A172 (cell line): ENCODE results near the gene DAPK3. TPM values are rescaled to one million over a fixed set of nuclear protein-coding genes. Genes with fewer than 3 reads are reported as not detected.
A peak's percentile ranks its signal among the peaks of the same experiment; 100 is the strongest.
"Not testable (repeated sequence)": the region's sequence is repeated elsewhere in the genome, so short reads cannot be mapped to it uniquely, and the experiment has no call there.

Experiments used
- DNase-seq: peaks from one replicate; pipeline ENCODE4 v3.0.0-alpha.2; 2015; ENCODE audit warnings: low spot score
- total RNA-seq: library from RNA; depleted of rRNA; stranded (reverse); fragments of >200 nt; shearing (Covaris generic); gene quantifications from 2 replicates; pipeline ENCODE4 v1.2.3, GENCODE V29; 2014

The DAPK3 gene
- total RNA-seq, 1 experiment from 2014 or later, result 65.9 TPM

- DNase-seq, result no peak
These were observed 8.4 kb upstream of the DAPK3 start for GRCh38 chr19:3979289-3979673.

- DNase-seq, result no peak
These were observed 7.2 kb upstream of the DAPK3 start for GRCh38 chr19:3978145-3978544.

- no peak for DNase-seq
These were observed 6.6 kb upstream of the DAPK3 start for GRCh38 chr19:3977242-3978143.

GRCh38 chr19:3976495-3977241, 5.8 kb upstream of the DAPK3 start:
- no peak for DNase-seq

GRCh38 chr19:3975637-3976087, 4.8 kb upstream of the DAPK3 start:
- DNase-seq, result no peak

GRCh38 chr19:3975144-3975543, 4.2 kb upstream of the DAPK3 start:
- DNase-seq, result no peak

GRCh38 chr19:3970313-3970807, 539 bp downstream of the DAPK3 start:
- no peak for DNase-seq

GRCh38 chr19:3969435-3970312, 1.2 kb downstream of the DAPK3 start:
- peak; percentile 91 for DNase-seq

- DNase-seq, result peak; percentile 100
These were observed 2.1 kb downstream of the DAPK3 start for GRCh38 chr19:3968556-3969434.

DNA sequence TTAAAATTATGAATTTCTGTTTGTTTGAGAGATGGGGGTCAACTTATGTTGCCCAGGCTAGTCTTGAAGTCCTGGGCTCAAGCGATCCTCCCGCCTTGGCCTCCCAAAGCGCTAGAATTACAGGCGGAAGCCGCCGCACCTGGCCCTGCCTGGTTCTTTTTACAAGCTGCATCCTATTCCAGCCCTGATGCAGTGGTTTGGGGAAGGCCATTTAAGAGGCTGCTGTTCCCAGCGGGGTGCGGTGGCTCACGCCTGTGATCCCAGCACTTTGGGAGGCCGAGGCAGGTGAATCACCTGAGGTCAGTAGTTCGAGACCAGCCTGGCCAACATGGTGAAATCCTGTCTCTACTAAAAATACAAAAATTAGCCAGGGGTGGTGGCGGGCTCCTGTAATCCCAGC, 2.9 kb downstream of the DAPK3 start:
- DNase-seq, result not testable (repeated sequence)

GRCh38 chr19:3966051-3967017, 4.6 kb downstream of the DAPK3 start:
- no peak for DNase-seq

- DNase-seq, result no peak
These were observed 6.4 kb downstream of the DAPK3 start for GRCh38 chr19:3964256-3965194.

DNA sequence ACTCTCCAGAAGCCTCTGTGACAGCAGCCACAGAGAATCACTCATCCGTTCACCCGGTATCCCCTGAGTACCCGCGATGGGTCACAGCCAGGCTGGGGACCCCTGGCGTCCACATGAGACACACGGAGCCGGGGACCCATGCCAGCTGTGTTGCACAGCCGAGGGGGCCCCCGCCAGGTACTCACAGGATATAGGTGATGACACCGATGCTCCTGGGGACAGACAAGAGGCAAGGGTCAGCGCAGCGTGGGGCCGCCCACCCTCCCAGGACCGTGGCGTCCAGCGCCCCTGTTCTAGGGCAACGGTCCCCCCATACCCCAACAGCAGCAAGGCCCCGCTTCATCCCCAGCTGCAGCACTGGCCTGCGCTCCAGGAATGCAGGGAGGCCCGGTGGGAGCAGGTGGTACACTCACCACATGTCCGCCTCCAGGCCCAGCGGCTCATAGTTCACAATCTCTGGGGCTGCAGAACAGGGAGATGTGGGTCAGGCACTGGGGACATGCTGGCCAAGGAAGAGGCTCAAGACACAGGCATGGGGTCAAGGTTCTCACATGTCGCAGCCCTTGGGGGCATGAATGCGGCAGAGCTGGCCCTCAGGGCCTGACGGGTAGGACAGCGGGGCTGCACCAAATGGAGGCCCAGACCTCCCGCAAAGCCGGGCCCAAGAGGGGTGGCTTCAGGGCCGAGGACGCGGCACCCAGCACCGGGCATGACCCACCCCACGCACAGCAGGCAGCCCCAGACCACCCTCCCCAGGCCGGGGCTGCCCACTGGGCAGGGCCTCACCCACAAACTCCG, 7.2 kb downstream of the DAPK3 start:
- no peak for DNase-seq

DNA sequence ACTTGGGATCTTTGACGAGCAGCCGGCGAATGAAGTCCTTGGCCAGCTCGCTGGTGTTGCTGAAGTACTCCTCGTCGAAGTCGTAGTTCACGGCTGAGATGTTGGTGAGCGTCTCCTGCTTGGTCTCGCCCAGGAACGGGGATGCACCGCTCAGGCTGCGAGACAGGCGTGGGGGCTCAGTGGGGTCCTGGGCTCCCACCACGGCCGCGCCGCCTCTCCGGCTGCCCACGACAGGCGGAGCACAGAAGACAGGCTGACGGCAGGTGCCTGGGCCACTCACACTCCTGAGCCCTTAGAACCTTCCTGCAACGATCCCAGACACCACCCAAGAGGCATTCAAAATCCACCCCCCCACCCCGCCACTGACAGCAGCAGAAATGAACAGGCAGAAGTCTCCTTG, 9.9 kb downstream of the DAPK3 start:
- DNase-seq, result no peak

DNA sequence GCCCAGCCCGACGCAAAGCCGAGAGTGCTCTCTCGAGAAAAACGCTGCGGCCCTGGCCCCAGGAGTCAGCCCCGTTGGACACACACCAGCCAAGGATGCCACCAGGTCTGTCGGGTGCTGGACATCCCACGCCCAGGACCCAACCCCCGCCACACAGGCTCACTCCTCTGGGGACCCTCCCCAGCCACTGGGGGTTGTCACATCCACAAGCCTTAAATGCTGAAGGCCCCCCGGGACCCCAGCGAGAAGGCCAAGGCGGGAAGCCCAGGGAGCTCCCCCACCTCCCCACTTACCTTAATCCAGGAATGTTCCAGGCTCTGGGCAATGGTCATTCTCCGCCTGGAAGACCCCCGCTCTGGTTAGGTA, 11.2 kb downstream of the DAPK3 start:
- DNase-seq, result no peak

DNA sequence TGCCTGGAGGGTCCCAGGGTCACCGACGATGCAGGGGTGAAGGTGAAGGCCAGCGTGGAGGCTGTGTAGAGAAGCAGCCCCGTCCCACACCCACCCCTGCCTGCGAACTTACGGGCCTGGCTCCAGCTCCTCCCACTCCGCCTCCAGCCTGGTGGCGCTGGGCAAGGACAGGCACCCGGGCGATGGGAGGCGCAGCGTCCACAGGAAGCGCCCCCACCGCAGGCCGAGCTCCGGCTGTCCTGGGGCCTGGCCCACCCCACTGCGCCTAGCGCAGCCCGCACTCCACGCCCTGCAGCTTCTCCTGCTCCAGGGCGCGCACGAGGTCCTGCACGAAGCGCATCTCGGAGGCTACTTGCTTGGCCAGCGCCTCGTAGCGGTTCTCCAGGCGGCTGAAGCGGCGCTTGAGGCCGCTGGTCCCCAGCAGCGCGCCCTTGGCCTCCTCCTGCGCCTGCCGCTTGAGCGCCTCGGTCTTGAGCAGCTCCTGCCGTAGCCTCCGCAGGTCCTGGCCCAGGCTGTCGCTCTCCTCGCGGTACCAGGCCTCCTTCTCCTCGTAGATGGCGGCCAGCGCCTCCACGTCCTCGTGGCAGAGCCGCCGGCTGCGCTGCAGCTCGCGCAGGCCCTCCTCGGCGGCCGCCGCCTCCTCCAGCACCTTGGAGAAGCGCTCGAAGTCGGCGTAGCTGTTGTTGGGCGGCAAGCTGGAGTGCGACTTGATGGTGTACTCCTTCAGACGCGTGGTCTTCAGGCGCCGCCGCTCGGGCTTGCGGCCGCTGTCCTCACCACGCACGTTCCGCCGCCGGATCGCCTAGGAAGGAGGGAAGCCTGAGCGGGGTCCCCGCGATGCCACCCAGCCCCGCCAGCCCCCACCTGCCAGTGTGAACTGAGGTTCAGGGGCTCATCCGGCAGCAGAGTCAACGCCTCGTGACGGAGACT, 11.8 kb downstream of the DAPK3 start:
- DNase-seq, result no peak
